Measurements from ENCODE around the gene WRAP73. TPM values are rescaled to one million over a fixed set of nuclear protein-coding genes. Genes with fewer than 3 reads are reported as not detected.

WRAP73 gene
- total RNA-seq, 1 donor from 2014 or later, result 23.3 TPM

DNA sequence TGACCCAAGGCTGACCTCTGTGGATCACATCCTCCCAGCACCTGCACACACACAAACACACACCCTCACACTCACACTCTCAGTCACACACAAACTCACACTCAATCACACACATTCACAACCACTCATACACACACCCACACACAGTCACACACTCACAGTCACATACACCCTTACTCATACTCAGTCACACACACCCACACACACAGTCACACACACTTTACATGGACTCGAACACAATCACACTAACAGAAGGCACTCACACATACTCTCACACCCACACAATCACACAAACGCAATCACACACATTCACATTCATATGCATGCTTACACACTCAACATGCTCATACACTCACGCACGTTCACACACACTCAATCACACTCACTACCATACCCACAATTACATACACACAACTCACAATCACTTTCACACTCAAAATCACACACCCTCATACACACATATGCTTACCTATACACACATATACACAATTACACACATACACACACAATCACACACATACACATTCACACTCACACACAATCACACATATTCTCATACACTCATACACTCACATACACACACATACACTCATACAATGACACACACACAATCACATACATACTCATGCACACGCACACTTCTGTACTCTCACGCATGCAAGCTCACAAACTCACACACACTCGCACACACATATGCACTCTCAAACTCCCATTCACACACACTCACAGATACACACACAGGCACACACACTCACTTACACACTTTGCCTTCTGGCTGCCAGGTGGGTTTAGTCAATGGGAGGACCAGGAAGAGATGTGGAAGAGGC is 44.7 kb downstream of the WRAP73 start:
- TF ChIP-seq POLR2A (IDR thresholded peaks at IDR 0.05) (no peak), POLR2AphosphoS5 (IDR thresholded peaks at IDR 0.05; ENCODE audit: insufficient read depth in 1 of 2, low read depth in 1 of 2) (no peak)
- TF ChIP-seq, protein P1, sequence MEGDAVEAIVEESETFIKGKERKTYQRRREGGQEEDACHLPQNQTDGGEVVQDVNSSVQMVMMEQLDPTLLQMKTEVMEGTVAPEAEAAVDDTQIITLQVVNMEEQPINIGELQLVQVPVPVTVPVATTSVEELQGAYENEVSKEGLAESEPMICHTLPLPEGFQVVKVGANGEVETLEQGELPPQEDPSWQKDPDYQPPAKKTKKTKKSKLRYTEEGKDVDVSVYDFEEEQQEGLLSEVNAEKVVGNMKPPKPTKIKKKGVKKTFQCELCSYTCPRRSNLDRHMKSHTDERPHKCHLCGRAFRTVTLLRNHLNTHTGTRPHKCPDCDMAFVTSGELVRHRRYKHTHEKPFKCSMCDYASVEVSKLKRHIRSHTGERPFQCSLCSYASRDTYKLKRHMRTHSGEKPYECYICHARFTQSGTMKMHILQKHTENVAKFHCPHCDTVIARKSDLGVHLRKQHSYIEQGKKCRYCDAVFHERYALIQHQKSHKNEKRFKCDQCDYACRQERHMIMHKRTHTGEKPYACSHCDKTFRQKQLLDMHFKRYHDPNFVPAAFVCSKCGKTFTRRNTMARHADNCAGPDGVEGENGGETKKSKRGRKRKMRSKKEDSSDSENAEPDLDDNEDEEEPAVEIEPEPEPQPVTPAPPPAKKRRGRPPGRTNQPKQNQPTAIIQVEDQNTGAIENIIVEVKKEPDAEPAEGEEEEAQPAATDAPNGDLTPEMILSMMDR (IDR thresholded peaks at IDR 0.05), result no peak
- peaks cover 3% of the 10 kb centered on the region for H3K27me3 ChIP-seq
- intact Hi-C loops (cut with DNase I), result no loop called here

DNA sequence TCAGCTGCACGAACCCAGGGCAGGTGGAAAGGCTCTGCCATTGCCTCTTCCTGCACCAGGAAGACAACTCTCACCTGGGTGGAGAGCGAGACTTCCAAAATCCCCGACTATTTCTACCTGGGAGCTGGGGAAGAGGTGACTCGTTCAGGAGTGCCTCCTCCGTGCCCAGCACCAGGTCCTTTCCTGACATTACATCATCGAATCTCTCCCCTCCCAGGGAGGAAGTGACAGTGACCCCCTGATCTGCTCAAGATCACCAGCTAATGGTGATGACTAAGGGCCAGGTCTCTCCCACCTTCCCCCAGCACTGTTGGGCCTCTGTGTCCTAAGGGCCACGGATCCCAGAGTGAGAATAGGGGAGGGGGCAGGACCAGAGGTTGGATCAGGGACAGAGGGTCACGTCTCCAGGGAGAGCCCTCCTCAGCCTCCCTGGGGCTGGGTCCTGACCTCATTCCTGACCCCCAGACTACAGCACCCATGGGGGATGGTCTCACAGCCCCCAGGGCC is 45.4 kb downstream of the WRAP73 start:
- H3K9me3 ChIP-seq, result no peaks in the 10 kb centered on the region
- intact Hi-C loops (cut with DNase I), result no loop called here
- H3K27me3 ChIP-seq, result no peaks in the 10 kb centered on the region
- no peaks in the 10 kb centered on the region for H3K36me3 ChIP-seq
- H3K27ac ChIP-seq, result no peak overlapping the region
- peaks cover 7% of the 10 kb centered on the region for H3K4me1 ChIP-seq
- TF ChIP-seq, protein P1 (IDR thresholded peaks at IDR 0.05), result no peak
- TF ChIP-seq POLR2AphosphoS5 (IDR thresholded peaks at IDR 0.05; ENCODE audit: insufficient read depth in 1 of 2, low read depth in 1 of 2), result no peak
- TF ChIP-seq POLR2A (IDR thresholded peaks at IDR 0.05), result no peak
- DNase-seq (ENCODE audit: extremely low spot score in 2 of 2), result no peak
- H3K4me3 ChIP-seq, result no peak overlapping the region

More for the DNA sequence above, 44.7 kb downstream of the WRAP73 start:
- H3K4me3 ChIP-seq, result no peak overlapping the region
- H3K4me1 ChIP-seq, result peaks cover 13% of the 10 kb centered on the region
- no peaks in the 10 kb centered on the region for H3K36me3 ChIP-seq
- H3K9me3 ChIP-seq, result no peaks in the 10 kb centered on the region
- no peak for DNase-seq (ENCODE audit: extremely low spot score in 2 of 2)
- H3K27ac ChIP-seq, result no peak overlapping the region

DNA sequence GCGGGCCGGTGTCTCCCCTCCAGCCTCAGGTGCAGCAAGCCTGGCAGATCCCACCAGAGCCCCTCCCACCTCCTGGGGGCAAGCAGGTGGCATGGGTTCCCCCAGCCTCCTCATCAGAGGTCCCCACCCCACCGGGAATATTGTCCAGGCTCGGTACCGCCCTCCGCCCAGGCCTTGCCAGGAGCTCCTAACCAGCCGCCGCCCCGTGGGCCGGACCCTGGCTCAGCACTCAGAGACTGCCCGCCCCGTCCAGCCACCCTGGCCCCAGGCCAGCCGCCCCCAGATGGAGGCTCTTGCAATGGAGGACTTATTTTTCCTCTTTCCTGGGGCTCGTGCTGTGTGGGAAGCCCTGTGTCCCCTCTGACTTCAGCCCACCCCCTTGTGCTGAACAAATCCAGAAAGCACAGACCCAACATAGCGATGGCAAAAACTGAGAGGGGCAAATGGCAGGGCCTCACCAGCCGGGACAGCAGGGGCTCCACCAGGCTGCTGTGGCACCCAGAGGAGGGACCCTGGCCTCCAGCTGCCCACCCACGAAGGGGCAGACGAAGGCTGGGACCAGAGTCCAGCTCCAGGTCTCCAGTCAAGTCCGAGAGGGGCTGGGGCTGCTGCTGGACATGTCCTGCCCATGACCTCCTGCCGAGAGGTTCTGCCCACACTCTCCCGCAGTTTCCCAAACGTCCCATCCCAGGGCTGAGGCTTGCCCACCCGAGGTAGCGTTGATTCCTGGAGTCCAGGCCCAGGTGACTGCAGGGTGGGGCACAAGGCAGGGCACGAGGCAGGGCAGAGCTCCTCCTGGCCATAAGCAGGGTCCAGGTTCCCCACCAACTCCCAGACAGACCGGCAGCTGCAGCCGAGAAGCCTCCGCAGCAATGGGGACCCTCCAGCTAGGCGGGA is 46.1 kb downstream of the WRAP73 start:
- no peak for DNase-seq (ENCODE audit: extremely low spot score in 2 of 2)

DNA sequence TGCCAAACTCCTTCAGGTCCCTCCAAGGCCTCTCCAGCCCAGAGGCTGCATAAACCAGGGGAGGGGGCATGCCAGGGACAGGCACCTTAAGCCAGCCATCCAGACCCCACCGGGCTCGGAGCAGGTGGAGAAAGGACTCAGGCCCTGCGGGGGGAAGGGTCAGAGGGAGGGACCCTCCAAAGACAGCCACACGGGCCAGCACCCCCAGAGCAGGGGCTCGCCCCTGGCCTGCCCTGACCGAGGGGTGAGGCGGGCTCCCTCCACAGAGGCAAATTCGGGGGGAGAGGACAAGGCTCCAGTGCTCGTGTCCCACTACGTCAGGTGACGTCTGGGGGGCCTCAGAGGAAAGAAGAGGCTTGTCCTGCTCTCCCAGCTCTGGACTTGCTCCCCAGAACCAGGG is 46.7 kb downstream of the WRAP73 start:
- no peaks in the 10 kb centered on the region for H3K36me3 ChIP-seq
- no peaks in the 10 kb centered on the region for H3K9me3 ChIP-seq
- no peak for DNase-seq (ENCODE audit: extremely low spot score in 2 of 2)
- H3K27me3 ChIP-seq, result no peaks in the 10 kb centered on the region
- H3K4me3 ChIP-seq, result no peak overlapping the region
- no peak overlapping the region for H3K27ac ChIP-seq
- intact Hi-C loops (cut with DNase I), result no loop called here
- TF ChIP-seq POLR2A (IDR thresholded peaks at IDR 0.05), result no peak
- TF ChIP-seq POLR2AphosphoS5 (IDR thresholded peaks at IDR 0.05; ENCODE audit: insufficient read depth in 1 of 2, low read depth in 1 of 2), result no peak
- TF ChIP-seq, protein P1 (IDR thresholded peaks at IDR 0.05), result no peak
- H3K4me1 ChIP-seq, result peaks cover 10% of the 10 kb centered on the region

More for the DNA sequence above, 46.1 kb downstream of the WRAP73 start:
- Histone ChIP-seq H3K9me3 (no peaks in the 10 kb centered on the region), H3K4me1 (peaks cover 3% of the 10 kb centered on the region), H3K4me3 (no peak overlapping the region), H3K36me3 (no peaks in the 10 kb centered on the region), H3K27ac (no peak overlapping the region), H3K27me3 (no peaks in the 10 kb centered on the region)
- TF ChIP-seq, protein P1 (IDR thresholded peaks at IDR 0.05), result no peak
- TF ChIP-seq POLR2AphosphoS5 (IDR thresholded peaks at IDR 0.05; ENCODE audit: insufficient read depth in 1 of 2, low read depth in 1 of 2) (no peak), POLR2A (IDR thresholded peaks at IDR 0.05) (no peak)
- intact Hi-C loops (cut with DNase I), result no loop called here
